Heart right ventricle (tissue), 16 donors: ENCODE measurements around the gene ALG9. TPM values are rescaled to one million over a fixed set of nuclear protein-coding genes. Genes with fewer than 3 reads are reported as not detected.

Source experiments
- ATAC-seq, 8 donors: fragments of 200-7000 bp; cut with Tn5 transposase; one replicate each; pipeline ENCODE4 v1.9.1; 2020; ENCODE audit warnings: mild to moderate bottlenecking in 8 of 8, moderate library complexity in 8 of 8, moderate number of reproducible peaks in 1 of 8
- DNase-seq, 2 donors: peaks; one replicate each; pipeline ENCODE4 v3.0.0-alpha.2; 2020
- H3K27ac ChIP-seq, 10 donors: fragments of 200-600 bp; sonication (generic) in 2 of 10; one replicate each; pipeline versions ENCODE4 v1.5.0 to v1.8.0; 2020 to 2022; ENCODE audit warnings: mild to moderate bottlenecking in 3 of 10
- H3K27me3 ChIP-seq, 7 donors: fragments of 200-600 bp; one replicate each; pipeline ENCODE4 v1.8.0; 2021 to 2022; ENCODE audit warnings: mild to moderate bottlenecking in 2 of 7
- H3K36me3 ChIP-seq, 9 donors: fragments of 200-600 bp; sonication (generic) in 1 of 9; one replicate each; pipeline versions ENCODE4 v1.5.0 to v1.8.0; 2020 to 2022; ENCODE audit warnings: mild to moderate bottlenecking in 2 of 9
- H3K4me1 ChIP-seq, 9 donors: fragments of 200-600 bp; sonication (generic) in 1 of 9; one replicate each; pipeline versions ENCODE4 v1.5.0 to v1.8.0; 2020 to 2022; ENCODE audit warnings: mild to moderate bottlenecking in 4 of 9
- H3K4me3 ChIP-seq, 10 donors: fragments of 200-600 bp; sonication (generic) in 2 of 10; one replicate each; pipeline versions ENCODE4 v1.5.0 to v1.8.0; 2020 to 2022; ENCODE audit warnings: mild to moderate bottlenecking in 7 of 10, moderate library complexity in 2 of 10
- H3K9me3 ChIP-seq, 11 donors: fragments of 200-600 bp in 10 of 11; sonication (generic) in 2 of 11; one replicate each; pipeline versions ENCODE4 v1.5.0 to v1.8.0; 2013 to 2022; ENCODE audit warnings: mild to moderate bottlenecking in 2 of 11, control low read depth in 1 of 11, moderate library complexity in 1 of 11
- WGBS, 2 donors: extraction: QIAGEN DNeasy Blood & Tissue Kit; methylation state at CpG; one replicate each; pipeline ENCODE4 v1.1.7; 2013; ENCODE audit warnings: inconsistent platforms in 1 of 2; 5-methylcytosine and 5-hydroxymethylcytosine counted together
- intact Hi-C, 10 donors: fragments of 100-400 bp; cut with DNase I; formaldehyde crosslinking; loops; one replicate each; pipeline versions ENCODE4 v1.11.1 to v1.14.2; 2022
- polyA plus RNA-seq, 2 donors: library from polyadenylated mRNA; stranded (reverse); fragments of 200-250 nt; gene quantifications; one replicate each; pipeline ENCODE4 v1.2.3, GENCODE V29; 2013
- total RNA-seq, 10 donors: library from RNA; stranded (reverse); fragmentation: NEBNext Ultra II Directional in 3 of 10; extraction: Animal tissue kit (Norgen Biotek cat#: 25700) in 3 of 10; gene quantifications; one replicate each; pipeline versions ENCODE4 v1.2.1 to v1.2.4, GENCODE V29; 2021 to 2023
- TF ChIP-seq, protein P1 (sequence below), 9 donors: fragments of 200-600 bp; sonication (generic) in 2 of 9; IDR thresholded peaks; one replicate each; pipeline versions ENCODE4 v1.5.0 to v1.8.0; 2021 to 2022; ENCODE audit warnings: antibody characterized with exemption in 9 of 9, mild to moderate bottlenecking in 5 of 9, moderate library complexity in 1 of 9
- donor health status: Arrhythmogenic right ventricular cardiomyopathy.
- donor health status: ischemic (EF 13 %, LVEDD 7.1; RV severe dilation, severe dysfunction).
- donor health status: healthy with polysubstance abuse.
- donor health status: DM: no; HTN: yes; CAD: no.
- donor health status: DM: no; HTN: no; CAD: no.
- donor health status: ischemic (EF 25% LVEDD 6.9; RV normal size, moderate dysfunction).
- donor health status: ischemic (EF 25% LVEDD 5.7; RV mildly dilated, moderate dysfunction).
- donor health status: healthy.
- donor health status: DM: yes; HTN: yes; CAD: no.
- donor health status: Ischemic cardiomyopathy.
- donor health status: ischemic (EF 35%, LVEDD 5.7; RV mildly dilated, moderate dysfunction).
- donor health status: nonischemic (EF 11% LVEDD 7.7; RV severe dilation, severe dysfunction).
- donor health status: DM: yes; HTN: yes; CAD: no.
- donor health status: PGD.
- donor health status: ischemic (EF 29% LVEDD 5.4; RV normal size, mild dysfunction).
- donor health status: nonischemic (EF 23%, LVEDD 6.1; RV moderate dilation, normal function).

Gene ALG9
- total and polyA plus RNA-seq, 12 donors = 12.8 to 26.5 (median 18.5) TPM

DNA sequence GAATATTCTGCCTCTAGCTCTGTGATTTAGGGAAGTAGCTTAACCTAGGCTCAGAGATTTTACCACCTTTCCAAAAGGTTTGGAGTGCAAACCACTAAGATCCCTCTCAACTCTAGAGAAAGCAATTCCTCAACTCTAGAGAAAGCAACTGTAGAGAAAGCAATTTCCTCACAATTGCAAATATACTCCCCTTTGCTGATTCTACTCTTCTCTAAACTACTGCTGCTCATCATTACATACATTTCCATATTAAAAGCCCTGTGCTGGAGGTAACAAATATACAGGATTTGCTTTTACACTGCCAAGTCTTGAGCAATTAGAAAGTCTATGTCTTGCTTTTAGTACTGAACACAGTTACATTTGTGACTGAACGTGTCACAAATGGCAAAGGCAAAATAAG is 48.2 kb downstream of the ALG9 start:
- DNase-seq = no peak
- H3K4me3 ChIP-seq = no peak overlapping the region
- H3K36me3 ChIP-seq = peaks cover 0 to 32% (median 0%) of the 10 kb centered on the region in 9 donors
- intact Hi-C loops = loop anchor here in 1 of 10 donors (5.0 kb wide), 1 partner anchor 41 kb away; no protein-coding TSS in a partner anchor
- no peak for ATAC-seq
- H3K27ac ChIP-seq = no peak overlapping the region
- WGBS, 2 donors = 71 to 80% methylated on average over 1 of the region's 1 CpG
- TF ChIP-seq, protein P1, sequence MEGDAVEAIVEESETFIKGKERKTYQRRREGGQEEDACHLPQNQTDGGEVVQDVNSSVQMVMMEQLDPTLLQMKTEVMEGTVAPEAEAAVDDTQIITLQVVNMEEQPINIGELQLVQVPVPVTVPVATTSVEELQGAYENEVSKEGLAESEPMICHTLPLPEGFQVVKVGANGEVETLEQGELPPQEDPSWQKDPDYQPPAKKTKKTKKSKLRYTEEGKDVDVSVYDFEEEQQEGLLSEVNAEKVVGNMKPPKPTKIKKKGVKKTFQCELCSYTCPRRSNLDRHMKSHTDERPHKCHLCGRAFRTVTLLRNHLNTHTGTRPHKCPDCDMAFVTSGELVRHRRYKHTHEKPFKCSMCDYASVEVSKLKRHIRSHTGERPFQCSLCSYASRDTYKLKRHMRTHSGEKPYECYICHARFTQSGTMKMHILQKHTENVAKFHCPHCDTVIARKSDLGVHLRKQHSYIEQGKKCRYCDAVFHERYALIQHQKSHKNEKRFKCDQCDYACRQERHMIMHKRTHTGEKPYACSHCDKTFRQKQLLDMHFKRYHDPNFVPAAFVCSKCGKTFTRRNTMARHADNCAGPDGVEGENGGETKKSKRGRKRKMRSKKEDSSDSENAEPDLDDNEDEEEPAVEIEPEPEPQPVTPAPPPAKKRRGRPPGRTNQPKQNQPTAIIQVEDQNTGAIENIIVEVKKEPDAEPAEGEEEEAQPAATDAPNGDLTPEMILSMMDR (IDR thresholded peaks at IDR 0.05) = no peak
- peaks cover 0 to 31% (median 25%) of the 10 kb centered on the region in 9 donors for H3K4me1 ChIP-seq
- no peaks in the 10 kb centered on the region for H3K9me3 ChIP-seq
- H3K27me3 ChIP-seq = no peaks in the 10 kb centered on the region

DNA sequence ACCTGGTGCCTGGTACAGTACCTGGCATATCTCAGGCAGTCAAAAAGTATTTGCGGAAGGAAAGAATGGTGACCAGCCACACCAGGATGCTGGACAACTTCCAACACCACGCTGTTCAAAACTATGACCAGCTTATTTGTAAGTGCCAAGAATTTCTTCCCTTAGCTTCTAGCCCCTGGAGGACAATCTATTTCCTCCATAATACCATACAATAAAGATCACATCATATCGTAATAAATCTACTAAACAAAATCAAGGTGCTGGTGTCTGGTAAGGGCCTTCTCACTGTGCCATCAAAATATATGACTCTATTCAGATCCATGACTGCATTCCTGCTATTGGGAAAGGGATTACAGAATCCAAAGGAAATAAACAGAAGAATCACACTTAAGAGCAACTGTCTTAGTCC is 51.5 kb downstream of the ALG9 start:
- Histone ChIP-seq H3K36me3 (peaks cover 0 to 28% (median 0%) of the 10 kb centered on the region in 9 donors), H3K9me3 (no peaks in the 10 kb centered on the region), H3K27me3 (no peaks in the 10 kb centered on the region), H3K4me1 (peaks cover 0 to 31% (median 24%) of the 10 kb centered on the region in 9 donors), H3K27ac (peak overlapping the region; percentile 20 to 87 (median 73)), H3K4me3 (no peak overlapping the region)
- TF ChIP-seq, protein P1 (IDR thresholded peaks at IDR 0.05) = no peak
- intact Hi-C loops = loop anchor here in 1 of 10 donors (5.0 kb wide), 1 partner anchor 38 kb away; no protein-coding TSS in a partner anchor
- ATAC-seq = peak in 5 of 8 donors; percentile 7 to 25 (median 14)
- DNase-seq = no peak
- 28 to 37% methylated on average over 3 of the region's 3 CpGs for WGBS, 2 donors

DNA sequence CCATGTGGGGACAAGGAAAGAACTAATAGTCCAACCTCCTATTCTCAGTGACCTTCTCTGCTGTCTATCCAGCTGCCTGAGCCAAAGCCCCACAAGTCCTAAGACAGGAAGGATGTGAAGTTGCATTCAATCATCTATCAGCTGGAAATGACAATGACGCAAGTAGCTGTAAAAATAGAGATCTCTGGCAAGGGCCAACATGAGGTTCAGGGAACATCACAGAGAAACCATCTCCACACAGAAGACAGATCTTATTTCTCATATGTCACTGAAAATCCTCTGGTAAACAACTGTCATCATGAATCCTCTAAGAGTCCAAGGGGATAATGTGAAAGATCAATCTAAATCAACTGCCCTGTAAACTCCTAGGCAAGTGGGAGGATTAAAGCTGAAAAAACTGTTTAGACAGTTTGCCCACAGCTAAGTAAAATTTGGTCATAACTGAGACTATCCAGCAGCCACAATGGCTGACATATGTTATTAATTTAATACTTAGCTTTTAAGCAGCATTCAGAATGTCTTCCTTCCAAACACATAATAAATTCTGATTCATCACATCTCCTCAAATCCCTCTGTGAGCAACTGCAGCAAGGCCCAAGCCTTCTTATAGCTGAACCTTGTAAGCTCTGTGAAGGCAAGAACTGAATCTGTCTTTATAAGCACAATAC is 52.1 kb downstream of the ALG9 start:
- H3K9me3 ChIP-seq = no peaks in the 10 kb centered on the region
- H3K27me3 ChIP-seq = no peaks in the 10 kb centered on the region
- ATAC-seq = peak; percentile 69 to 93 (median 89)
- WGBS, 2 donors = 21 to 28% methylated on average over 1 of the region's 1 CpG
- H3K27ac ChIP-seq = peak overlapping the region; percentile 45 to 87 (median 73)
- peaks cover 0 to 28% (median 0%) of the 10 kb centered on the region in 9 donors for H3K36me3 ChIP-seq
- peaks cover 0 to 35% (median 24%) of the 10 kb centered on the region in 9 donors for H3K4me1 ChIP-seq
- peak in 1 of 2 donors; percentile 63 for DNase-seq
- H3K4me3 ChIP-seq = no peak overlapping the region
- TF ChIP-seq, protein P1 (IDR thresholded peaks at IDR 0.05) = no peak
- intact Hi-C loops = no loop called here

DNA sequence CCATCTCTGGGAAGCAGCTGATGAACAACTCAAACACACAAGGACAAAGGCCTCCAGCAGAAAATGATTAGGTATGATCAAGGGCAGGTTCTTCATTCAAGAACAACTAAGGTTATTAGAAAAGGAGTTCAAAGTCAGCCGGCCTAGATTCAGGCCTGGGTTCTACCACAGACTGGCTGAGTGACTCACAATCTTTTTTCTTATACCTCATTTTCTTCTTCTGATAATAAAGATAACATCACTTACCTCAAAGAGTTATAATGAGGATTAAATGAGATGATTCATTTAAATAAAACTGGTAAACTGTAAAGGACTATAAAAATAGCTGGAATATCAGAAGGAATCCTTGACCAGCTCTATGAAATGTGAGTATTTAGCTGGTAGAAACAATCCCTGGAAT is 55.9 kb downstream of the ALG9 start:
- 97 to 100% methylated on average over 1 of the region's 1 CpG for WGBS, 2 donors
- Histone ChIP-seq H3K4me1 (peaks cover 0 to 38% (median 23%) of the 10 kb centered on the region in 9 donors), H3K27me3 (no peaks in the 10 kb centered on the region), H3K36me3 (peaks cover 0 to 15% (median 0%) of the 10 kb centered on the region in 9 donors), H3K9me3 (no peaks in the 10 kb centered on the region), H3K27ac (peak overlapping the region in 3 of 10 donors; percentile 22 to 34 (median 30)), H3K4me3 (no peak overlapping the region)
- DNase-seq (no peak), ATAC-seq (no peak)
- TF ChIP-seq, protein P1 (IDR thresholded peaks at IDR 0.05) = no peak
- intact Hi-C loops = no loop called here
